ENCODE measurements around the gene PARP4.
"Not testable (repeated sequence)": the region's sequence is repeated elsewhere in the genome, so short reads cannot be mapped to it uniquely, and the experiment has no call there.

Gene PARP4

GRCh38 chr13:24384946-24385345, 127.6 kb downstream of the PARP4 start:
- H3K9ac ChIP-seq (ENCODE audit: low read depth, low read length); H3K9me3 ChIP-seq (ENCODE audit: insufficient read depth, low read depth, low read length); H3K4me3 ChIP-seq (ENCODE audit: low read length); H3K27me3 ChIP-seq (ENCODE audit: insufficient read depth, low read length); H3K27ac ChIP-seq (ENCODE audit: low read length); H3K4me1 ChIP-seq (ENCODE audit: insufficient read depth, low read length); H3K36me3 ChIP-seq (ENCODE audit: insufficient read depth, low read depth, low read length): not testable (repeated sequence)

- not testable (repeated sequence) for H3K27me3 ChIP-seq (ENCODE audit: insufficient read depth, low read length); H3K4me3 ChIP-seq (ENCODE audit: low read length); H3K9me3 ChIP-seq (ENCODE audit: insufficient read depth, low read depth, low read length); H3K27ac ChIP-seq (ENCODE audit: low read length); H3K4me1 ChIP-seq (ENCODE audit: insufficient read depth, low read length); H3K36me3 ChIP-seq (ENCODE audit: insufficient read depth, low read depth, low read length); H3K9ac ChIP-seq (ENCODE audit: low read depth, low read length)
Observed at GRCh38 chr13:24384091-24384490, 128.5 kb downstream of the PARP4 start.

DNA sequence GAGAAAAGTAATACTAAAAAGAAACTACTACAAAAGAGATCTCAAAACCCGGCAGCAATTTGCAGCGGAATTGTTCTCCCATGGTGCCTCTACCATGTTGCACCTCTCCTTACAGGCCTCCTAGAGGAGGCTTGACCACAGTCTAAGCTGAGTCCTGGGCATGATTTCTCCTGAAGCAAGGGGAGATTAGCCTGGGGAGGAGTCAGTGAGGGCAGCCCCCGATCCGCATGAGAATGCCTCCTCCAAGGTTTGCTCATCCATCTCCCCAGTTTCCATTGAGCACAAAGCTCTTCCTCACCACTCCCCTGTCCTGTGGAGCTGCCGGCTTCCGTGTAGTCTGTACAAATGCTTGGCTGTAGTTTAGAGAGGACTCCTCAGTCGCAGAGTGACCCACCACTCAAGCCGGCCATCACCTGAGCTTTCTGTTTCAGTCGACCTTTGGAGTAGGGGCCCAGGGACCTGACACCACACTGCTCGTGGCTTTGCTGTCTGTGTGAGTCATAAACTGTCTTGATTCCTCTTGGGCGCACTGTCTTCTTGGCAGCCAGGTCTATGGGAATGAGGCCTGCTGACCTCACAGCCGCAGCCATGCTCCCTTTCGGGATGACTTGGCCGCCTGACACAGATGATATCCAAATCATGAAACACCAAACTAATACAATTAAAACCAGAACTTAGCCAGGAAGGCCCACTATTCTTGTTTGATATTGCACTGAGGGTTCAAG, 130.9 kb downstream of the PARP4 start:
- H3K27ac ChIP-seq (ENCODE audit: low read length): no peak overlapping the region
- H3K27me3 ChIP-seq (ENCODE audit: insufficient read depth, low read length): no peaks in the 10 kb centered on the region
- no peak overlapping the region for H3K4me3 ChIP-seq (ENCODE audit: low read length)
- H3K4me1 ChIP-seq (ENCODE audit: insufficient read depth, low read length): no peaks in the 10 kb centered on the region
- no peaks in the 10 kb centered on the region for H3K36me3 ChIP-seq (ENCODE audit: insufficient read depth, low read depth, low read length)
- no peak overlapping the region for H3K9ac ChIP-seq (ENCODE audit: low read depth, low read length)
- no peaks in the 10 kb centered on the region for H3K9me3 ChIP-seq (ENCODE audit: insufficient read depth, low read depth, low read length)

DNA sequence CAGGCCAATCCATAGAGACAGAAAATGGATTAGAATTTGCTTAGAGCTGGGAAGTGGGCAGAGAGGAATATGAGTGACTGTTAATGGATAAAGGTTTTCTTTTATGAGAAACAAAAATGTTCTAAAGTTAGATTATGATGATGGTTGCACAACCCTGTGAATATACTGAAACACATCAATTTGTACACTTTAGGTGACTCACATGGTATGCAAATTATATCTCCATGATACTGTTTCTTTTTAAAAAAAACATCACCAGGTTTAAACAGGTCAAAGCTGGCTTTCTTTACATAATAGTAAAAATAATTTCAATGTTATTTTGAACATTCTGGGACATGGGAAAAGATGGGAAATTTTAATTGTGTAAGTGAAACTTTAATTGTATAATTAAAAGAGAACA, 131.7 kb downstream of the PARP4 start:
- not testable (repeated sequence) for H3K4me3 ChIP-seq (ENCODE audit: low read length); H3K36me3 ChIP-seq (ENCODE audit: insufficient read depth, low read depth, low read length); H3K27ac ChIP-seq (ENCODE audit: low read length); H3K9ac ChIP-seq (ENCODE audit: low read depth, low read length); H3K9me3 ChIP-seq (ENCODE audit: insufficient read depth, low read depth, low read length); H3K27me3 ChIP-seq (ENCODE audit: insufficient read depth, low read length); H3K4me1 ChIP-seq (ENCODE audit: insufficient read depth, low read length)

GRCh38 chr13:24380227-24380626, 132.4 kb downstream of the PARP4 start:
- H3K27me3 ChIP-seq (ENCODE audit: insufficient read depth, low read length); H3K4me1 ChIP-seq (ENCODE audit: insufficient read depth, low read length); H3K4me3 ChIP-seq (ENCODE audit: low read length); H3K36me3 ChIP-seq (ENCODE audit: insufficient read depth, low read depth, low read length); H3K9me3 ChIP-seq (ENCODE audit: insufficient read depth, low read depth, low read length); H3K27ac ChIP-seq (ENCODE audit: low read length); H3K9ac ChIP-seq (ENCODE audit: low read depth, low read length): not testable (repeated sequence)

GRCh38 chr13:24371273-24371672, 141.3 kb downstream of the PARP4 start:
- H3K9ac ChIP-seq (ENCODE audit: low read depth, low read length): not testable (repeated sequence)

More at GRCh38 chr13:24371273-24371672, 141.3 kb downstream of the PARP4 start:
- not testable (repeated sequence) for H3K4me3 ChIP-seq (ENCODE audit: low read length); H3K36me3 ChIP-seq (ENCODE audit: insufficient read depth, low read depth, low read length); H3K4me1 ChIP-seq (ENCODE audit: insufficient read depth, low read length); H3K27me3 ChIP-seq (ENCODE audit: insufficient read depth, low read length); H3K27ac ChIP-seq (ENCODE audit: low read length)
- peaks cover 13% of the 10 kb centered on the region; the same call in 1 of the 2 replicates for H3K9me3 ChIP-seq (ENCODE audit: insufficient read depth, low read depth, low read length)
